DOHH2 (cell line): ENCODE data around the gene ATP13A3.

ENCODE experiments used
- EZH2phosphoT487 ChIP-seq: fragments of 200-600 bp; sonication (generic); IDR thresholded peaks from 2 replicates; pipeline ENCODE4 v1.6.1; 2017; ENCODE audit warnings: borderline replicate concordance, mild to moderate bottlenecking, antibody characterized with exemption, low read length, moderate library complexity, mixed read lengths
- TF ChIP-seq, protein P1 (sequence below): fragments of 200-600 bp; sonication (generic); IDR thresholded peaks from one replicate; pipeline ENCODE4 v1.5.1; 2014; ENCODE audit warnings: antibody characterized with exemption, mild to moderate bottlenecking, low read depth, low read length; ENCODE audit not compliant: poor library complexity, severe bottlenecking

DNA sequence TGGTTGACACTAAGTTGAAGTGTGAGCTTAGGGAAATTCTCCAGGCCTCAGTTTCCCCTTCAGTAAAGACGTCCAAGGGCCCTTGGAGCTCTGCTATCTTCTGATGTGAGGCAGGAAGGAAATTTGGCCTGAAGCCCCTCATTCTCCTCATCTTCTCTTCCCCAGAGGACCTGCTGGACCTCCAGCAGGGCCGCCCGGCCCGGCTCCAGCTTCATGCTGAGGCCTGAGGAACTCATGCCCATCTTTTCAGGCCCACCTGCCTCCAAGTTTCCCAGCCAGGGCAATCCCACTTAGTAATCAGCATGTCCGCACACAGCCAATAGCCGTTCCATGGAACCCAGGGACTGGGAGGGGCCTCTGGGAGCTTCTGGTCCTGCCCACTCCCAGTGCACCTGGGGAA, 121.3 kb downstream of the ATP13A3 start:
- TF ChIP-seq, protein P1, sequence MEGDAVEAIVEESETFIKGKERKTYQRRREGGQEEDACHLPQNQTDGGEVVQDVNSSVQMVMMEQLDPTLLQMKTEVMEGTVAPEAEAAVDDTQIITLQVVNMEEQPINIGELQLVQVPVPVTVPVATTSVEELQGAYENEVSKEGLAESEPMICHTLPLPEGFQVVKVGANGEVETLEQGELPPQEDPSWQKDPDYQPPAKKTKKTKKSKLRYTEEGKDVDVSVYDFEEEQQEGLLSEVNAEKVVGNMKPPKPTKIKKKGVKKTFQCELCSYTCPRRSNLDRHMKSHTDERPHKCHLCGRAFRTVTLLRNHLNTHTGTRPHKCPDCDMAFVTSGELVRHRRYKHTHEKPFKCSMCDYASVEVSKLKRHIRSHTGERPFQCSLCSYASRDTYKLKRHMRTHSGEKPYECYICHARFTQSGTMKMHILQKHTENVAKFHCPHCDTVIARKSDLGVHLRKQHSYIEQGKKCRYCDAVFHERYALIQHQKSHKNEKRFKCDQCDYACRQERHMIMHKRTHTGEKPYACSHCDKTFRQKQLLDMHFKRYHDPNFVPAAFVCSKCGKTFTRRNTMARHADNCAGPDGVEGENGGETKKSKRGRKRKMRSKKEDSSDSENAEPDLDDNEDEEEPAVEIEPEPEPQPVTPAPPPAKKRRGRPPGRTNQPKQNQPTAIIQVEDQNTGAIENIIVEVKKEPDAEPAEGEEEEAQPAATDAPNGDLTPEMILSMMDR: no peak
- no peak for TF ChIP-seq EZH2phosphoT487
